ENCODE measurements around the gene MARK4.

MARK4 gene

DNA sequence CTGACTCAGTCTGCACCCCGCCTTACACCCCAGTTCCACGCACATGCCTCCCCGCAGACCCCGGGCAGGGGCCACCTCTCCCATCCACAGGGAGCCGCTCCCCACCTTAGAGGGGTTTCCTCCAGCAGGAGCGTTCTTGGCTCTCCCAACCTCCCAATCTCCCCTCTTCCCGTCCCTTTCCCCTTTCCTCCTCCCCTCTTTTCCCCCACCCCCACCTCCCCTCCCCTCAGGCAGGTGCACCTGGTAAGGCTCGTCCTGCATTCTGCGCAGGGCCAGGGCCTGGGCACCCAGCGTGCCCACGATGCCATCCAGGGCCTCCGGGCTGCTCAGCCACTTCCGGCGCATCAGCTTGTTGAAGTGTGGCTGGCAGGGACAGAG lies 33.1 kb upstream of the MARK4 start:
- H3K36me3 ChIP-seq (ENCODE audit: low read length) = no peaks in the 10 kb centered on the region
- no peak overlapping the region for H3K4me2 ChIP-seq (ENCODE audit: low read depth, low read length, poor library complexity, severe bottlenecking)
- no peak overlapping the region for H3K9ac ChIP-seq (ENCODE audit: low read length)
- H3K4me3 ChIP-seq (ENCODE audit: insufficient read depth, low read length, poor library complexity, severe bottlenecking) = no peak overlapping the region
- H3F3A ChIP-seq (ENCODE audit: insufficient read depth) = no peaks in the 10 kb centered on the region
- H3K79me2 ChIP-seq (ENCODE audit: insufficient read depth, low read length) = no peaks in the 10 kb centered on the region
- H3K27ac ChIP-seq (ENCODE audit: low read depth, low read length) = no peak overlapping the region
- H3K9me2 ChIP-seq (replicated peaks; ENCODE audit: insufficient read depth, low read length) = no peaks in the 10 kb centered on the region
- H3K9me3 ChIP-seq (ENCODE audit: insufficient read depth, low read length) = no peaks in the 10 kb centered on the region
- no peak overlapping the region for H2AFZ ChIP-seq (ENCODE audit: low read depth, low read length, severe bottlenecking)
- H3K27me3 ChIP-seq (ENCODE audit: low read length) = no peaks in the 10 kb centered on the region
- H4K20me1 ChIP-seq (ENCODE audit: low read depth, low read length) = no peaks in the 10 kb centered on the region
- TF ChIP-seq EZH2phosphoT487 (conservative IDR thresholded peaks at IDR 0.05; ENCODE audit: low read length) = no peak
- TF ChIP-seq, protein P1, sequence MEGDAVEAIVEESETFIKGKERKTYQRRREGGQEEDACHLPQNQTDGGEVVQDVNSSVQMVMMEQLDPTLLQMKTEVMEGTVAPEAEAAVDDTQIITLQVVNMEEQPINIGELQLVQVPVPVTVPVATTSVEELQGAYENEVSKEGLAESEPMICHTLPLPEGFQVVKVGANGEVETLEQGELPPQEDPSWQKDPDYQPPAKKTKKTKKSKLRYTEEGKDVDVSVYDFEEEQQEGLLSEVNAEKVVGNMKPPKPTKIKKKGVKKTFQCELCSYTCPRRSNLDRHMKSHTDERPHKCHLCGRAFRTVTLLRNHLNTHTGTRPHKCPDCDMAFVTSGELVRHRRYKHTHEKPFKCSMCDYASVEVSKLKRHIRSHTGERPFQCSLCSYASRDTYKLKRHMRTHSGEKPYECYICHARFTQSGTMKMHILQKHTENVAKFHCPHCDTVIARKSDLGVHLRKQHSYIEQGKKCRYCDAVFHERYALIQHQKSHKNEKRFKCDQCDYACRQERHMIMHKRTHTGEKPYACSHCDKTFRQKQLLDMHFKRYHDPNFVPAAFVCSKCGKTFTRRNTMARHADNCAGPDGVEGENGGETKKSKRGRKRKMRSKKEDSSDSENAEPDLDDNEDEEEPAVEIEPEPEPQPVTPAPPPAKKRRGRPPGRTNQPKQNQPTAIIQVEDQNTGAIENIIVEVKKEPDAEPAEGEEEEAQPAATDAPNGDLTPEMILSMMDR (IDR thresholded peaks at IDR 0.05; ENCODE audit: insufficient read depth, low read length, poor library complexity, severe bottlenecking) = no peak

GRCh38 chr19:45218426-45218825 lies 32.6 kb upstream of the MARK4 start:
- H2AFZ ChIP-seq (ENCODE audit: low read depth, low read length, severe bottlenecking) = no peak overlapping the region
- H3K79me2 ChIP-seq (ENCODE audit: insufficient read depth, low read length) = no peaks in the 10 kb centered on the region
- no peaks in the 10 kb centered on the region for H3K9me3 ChIP-seq (ENCODE audit: insufficient read depth, low read length)
- no peak overlapping the region for H3K4me3 ChIP-seq (ENCODE audit: insufficient read depth, low read length, poor library complexity, severe bottlenecking)
- H3K9me2 ChIP-seq (replicated peaks; ENCODE audit: insufficient read depth, low read length) = no peaks in the 10 kb centered on the region
- H3K36me3 ChIP-seq (ENCODE audit: low read length) = no peaks in the 10 kb centered on the region
- no peak overlapping the region for H3K27ac ChIP-seq (ENCODE audit: low read depth, low read length)
- no peak overlapping the region for H3K9ac ChIP-seq (ENCODE audit: low read length)
- TF ChIP-seq EZH2phosphoT487 (conservative IDR thresholded peaks at IDR 0.05; ENCODE audit: low read length) = no peak
- TF ChIP-seq, protein P1 (IDR thresholded peaks at IDR 0.05; ENCODE audit: insufficient read depth, low read length, poor library complexity, severe bottlenecking) = no peak
- no peak overlapping the region for H3K4me2 ChIP-seq (ENCODE audit: low read depth, low read length, poor library complexity, severe bottlenecking)
- H4K20me1 ChIP-seq (ENCODE audit: low read depth, low read length) = no peaks in the 10 kb centered on the region
- H3F3A ChIP-seq (ENCODE audit: insufficient read depth) = no peaks in the 10 kb centered on the region
- H3K27me3 ChIP-seq (ENCODE audit: low read length) = no peaks in the 10 kb centered on the region

DNA sequence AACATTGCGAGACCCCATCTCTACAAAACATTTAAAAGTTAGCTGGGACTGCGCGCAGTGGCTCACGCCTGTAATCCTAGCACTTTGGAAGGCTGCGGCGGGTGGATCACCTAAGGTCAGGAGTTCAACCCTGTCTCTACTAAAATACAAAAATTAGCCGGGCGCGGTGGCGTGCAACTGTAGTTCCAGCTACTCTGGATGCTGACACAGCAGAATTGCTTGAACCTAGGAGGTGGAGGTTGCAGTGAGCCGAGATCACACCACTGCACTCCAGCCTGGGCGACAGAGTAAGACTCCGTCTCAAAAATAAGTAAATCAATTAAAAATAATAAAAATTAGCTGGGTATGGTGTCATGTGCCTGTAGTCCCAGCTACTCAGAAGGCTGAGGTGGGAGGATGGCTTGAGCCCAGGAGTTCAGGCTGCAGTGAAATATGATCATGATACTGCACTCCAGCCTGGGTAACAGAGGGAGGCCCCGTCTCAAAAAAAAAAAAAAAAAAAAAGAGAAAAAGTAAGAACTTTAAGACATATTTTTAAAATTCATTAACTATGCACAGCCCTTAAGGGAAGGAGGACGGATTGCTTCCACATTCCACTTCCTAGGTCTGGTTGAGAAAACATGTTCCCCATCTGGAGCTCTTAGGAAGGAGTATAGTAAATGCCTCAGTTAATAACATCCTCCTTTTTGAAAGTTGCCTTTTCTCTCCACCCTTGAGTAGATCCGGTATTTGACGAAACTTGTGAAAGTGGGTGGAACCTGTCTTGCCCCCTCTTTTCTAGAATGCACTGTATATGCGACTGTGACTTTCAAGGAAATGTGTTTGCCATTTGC lies 31.9 kb upstream of the MARK4 start:
- H3K9ac ChIP-seq (ENCODE audit: low read length) = no peak overlapping the region
- H3K9me3 ChIP-seq (ENCODE audit: insufficient read depth, low read length) = no peaks in the 10 kb centered on the region
- no peaks in the 10 kb centered on the region for H3K27me3 ChIP-seq (ENCODE audit: low read length)
- H3K9me2 ChIP-seq (replicated peaks; ENCODE audit: insufficient read depth, low read length) = no peaks in the 10 kb centered on the region
- no peak overlapping the region for H3K4me2 ChIP-seq (ENCODE audit: low read depth, low read length, poor library complexity, severe bottlenecking)
- H3F3A ChIP-seq (ENCODE audit: insufficient read depth) = no peaks in the 10 kb centered on the region
- H2AFZ ChIP-seq (ENCODE audit: low read depth, low read length, severe bottlenecking) = no peak overlapping the region
- no peak overlapping the region for H3K4me3 ChIP-seq (ENCODE audit: insufficient read depth, low read length, poor library complexity, severe bottlenecking)
- H3K27ac ChIP-seq (ENCODE audit: low read depth, low read length) = no peak overlapping the region
- H3K79me2 ChIP-seq (ENCODE audit: insufficient read depth, low read length) = no peaks in the 10 kb centered on the region
- TF ChIP-seq, protein P1 (IDR thresholded peaks at IDR 0.05; ENCODE audit: insufficient read depth, low read length, poor library complexity, severe bottlenecking) = no peak
- no peak for TF ChIP-seq EZH2phosphoT487 (conservative IDR thresholded peaks at IDR 0.05; ENCODE audit: low read length)
- no peaks in the 10 kb centered on the region for H4K20me1 ChIP-seq (ENCODE audit: low read depth, low read length)
- H3K36me3 ChIP-seq (ENCODE audit: low read length) = no peaks in the 10 kb centered on the region

Measured in SU-DHL-6 (cell line).